GM11168 (cell line): ENCODE data around the gene PMCH.
"Not testable (repeated sequence)": the region's sequence is repeated elsewhere in the genome, so short reads cannot be mapped to it uniquely, and the experiment has no call there.

ENCODE experiments used
- in situ Hi-C: fragments of 300-500 bp; cut with MboI; formaldehyde crosslinking; loops from one replicate; pipeline ENCODE4 v1.12.0; 2022; ENCODE audit warnings: low sequenced_read_pairs; ENCODE audit not compliant: unreplicated experiment

Gene PMCH

GRCh38 chr12:102155206-102155605, 42.4 kb downstream of the PMCH start:
- in situ Hi-C loops, result loop anchor here (25.0 kb wide), 1 partner anchor 332 kb away; the partner anchor contains the start of gene IGF1

GRCh38 chr12:102147062-102147587, 50.5 kb downstream of the PMCH start:
- in situ Hi-C loops, result not testable (repeated sequence)
